SHP77 (cell line): ENCODE results near the gene ARMC7.
"Not testable (repeated sequence)": the region's sequence is repeated elsewhere in the genome, so short reads cannot be mapped to it uniquely, and the experiment has no call there.

Experiments used
- DNase-seq, 2 experiments: peaks; one replicate each; lab custom pipeline; 2025; lab: John Stamatoyannopoulos, UW

Gene ARMC7

DNA sequence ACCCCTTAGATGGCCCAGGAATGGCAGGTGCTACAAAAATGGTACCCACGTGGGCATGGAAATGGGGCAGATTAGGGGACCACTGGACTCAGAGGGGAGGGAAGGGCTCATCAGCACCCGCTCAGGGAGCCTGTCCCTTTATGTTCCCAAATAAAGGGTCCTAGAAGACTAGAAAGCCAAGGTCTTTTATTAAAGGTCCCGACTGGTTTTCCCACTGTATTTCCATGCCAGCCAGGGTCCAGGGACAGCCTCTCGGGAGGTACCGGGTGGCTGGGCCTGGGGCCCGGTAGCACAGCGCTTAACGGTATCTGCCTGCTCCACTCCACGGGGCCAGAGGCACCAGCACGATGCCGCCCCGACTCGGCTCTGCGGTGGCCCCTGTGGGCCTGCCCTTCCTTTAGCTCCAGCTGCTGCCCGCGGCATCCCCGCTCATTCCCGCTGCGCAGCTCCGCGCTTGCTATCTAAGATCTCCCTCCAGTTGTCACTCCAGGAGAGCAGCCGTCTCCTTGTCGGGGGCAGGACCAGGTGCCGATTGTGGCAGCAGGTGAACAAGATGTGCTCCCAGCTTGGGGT is 20.4 kb downstream of the ARMC7 start:
- DNase-seq = no peak

DNA sequence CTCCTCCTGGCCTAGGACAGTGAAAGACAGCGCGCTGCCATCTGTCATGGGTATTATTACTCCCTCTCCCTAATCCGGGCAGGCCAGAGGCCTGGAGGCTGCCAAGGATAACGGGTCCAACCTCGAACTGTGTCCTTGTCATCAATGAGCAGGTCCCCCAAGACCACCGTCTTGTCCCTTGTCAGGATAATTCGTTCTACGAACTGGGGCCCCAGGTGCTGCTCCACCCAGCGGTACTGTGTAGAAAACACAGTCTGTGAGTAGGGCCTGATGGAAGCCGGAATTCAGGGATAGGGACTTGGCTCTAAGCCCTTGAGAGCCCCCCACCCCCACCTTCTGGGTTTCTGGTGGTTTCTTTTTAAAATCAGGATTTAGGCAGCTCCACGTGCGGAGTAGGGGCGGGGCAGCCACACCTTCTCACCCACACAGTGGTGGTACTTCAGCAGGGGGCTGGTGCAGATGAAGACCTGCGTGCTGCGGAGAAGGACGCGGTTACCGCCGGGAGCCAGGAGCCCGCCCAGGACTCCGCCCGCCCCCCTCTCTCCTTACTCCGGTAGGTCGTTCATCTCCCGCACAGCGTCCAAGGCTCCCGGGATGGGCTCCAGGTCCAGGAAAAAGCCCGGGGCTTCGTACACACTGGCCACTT is 21.0 kb downstream of the ARMC7 start:
- peak; percentile 66 to 70 for DNase-seq

DNA sequence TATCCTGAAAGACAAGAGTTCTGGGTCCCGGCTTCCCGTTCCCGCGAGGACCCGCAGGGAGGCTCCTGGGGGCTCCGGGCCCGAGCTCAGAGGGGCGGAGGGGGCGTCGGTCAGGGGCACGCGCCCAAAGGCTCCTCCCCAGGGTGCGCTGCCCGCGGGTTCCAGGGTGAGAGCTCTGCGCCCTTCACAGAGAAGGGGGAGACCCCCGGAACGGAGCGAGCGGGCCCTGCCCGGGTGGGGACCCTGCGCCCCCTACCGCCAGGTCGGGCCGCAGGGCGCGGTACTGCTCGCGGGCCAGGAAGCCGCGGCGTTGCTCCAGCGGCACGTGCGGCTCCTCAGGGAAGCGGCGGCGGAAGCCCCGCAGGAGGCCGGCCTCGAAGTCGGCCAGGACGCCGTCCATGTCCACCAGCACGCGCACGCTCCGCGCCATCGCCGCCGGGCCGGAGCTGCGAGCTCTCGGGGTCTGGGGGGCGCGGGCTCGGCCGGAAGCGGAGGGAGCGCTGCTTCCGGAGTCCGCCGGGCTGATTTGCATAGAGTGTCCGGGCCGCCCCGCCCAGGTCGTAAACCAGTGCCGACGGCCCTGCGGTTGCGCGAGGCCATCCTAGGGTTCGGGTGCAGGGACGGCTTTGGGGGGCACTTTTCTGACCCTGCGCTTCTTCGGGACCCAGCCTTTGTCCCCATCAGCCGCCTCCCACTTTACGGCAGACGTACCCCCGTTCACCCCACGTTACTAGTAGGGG is 21.7 kb downstream of the ARMC7 start, which contains the start of gene NT5C:
Gene NT5C (minus strand): TSS at position 465 of the 740 bp plus-strand sequence. CDS start 35 bp downstream, at position 430.
- peak; percentile 85 to 92 for DNase-seq

DNA sequence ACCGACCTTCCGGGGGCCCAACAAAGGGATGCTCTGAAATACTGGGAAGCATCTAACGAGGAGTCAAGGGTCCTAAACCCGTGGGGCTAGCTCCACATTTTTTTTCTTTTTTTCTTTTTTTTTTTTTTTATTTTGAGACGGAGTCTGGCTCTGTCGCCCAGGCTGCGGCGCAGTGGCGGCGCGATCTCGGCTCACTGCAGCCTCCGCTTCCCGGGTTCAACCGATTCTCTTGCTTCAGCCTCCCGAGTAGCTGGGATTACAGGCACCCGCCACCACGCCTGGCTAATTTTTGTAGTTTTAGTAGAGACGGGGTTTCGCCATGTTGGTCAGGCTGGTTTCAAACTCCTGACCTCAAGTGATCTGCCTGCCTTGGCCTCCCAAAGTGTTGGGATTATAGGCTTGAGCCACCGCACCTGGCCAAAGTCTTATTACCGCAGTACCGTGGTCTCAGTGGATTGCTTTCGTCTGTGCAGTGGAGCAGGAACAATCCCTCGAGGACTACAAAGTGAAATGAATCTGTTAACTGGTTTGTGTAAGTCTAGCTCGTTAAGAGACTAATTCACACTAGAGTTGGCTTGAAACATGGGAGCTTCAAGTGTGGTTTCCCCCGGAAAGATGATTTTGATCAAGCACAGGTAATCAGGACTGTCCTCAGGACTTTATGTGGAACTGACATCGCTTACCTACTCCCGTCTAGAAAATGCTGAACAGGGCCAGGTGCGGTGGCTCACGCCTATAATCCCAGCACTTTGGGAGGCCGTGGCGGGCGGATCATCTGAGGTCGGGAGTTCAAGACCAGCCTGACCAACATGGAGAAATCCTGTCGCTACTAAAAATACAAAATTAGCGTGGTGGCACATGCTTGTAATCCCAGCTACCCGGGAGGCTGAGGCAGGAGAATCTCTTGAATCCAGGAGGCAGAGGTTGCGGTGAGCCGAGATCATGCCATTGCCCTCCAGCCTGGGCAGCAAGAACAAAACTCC is 22.5 kb downstream of the ARMC7 start:
- DNase-seq = not testable (repeated sequence)

DNA sequence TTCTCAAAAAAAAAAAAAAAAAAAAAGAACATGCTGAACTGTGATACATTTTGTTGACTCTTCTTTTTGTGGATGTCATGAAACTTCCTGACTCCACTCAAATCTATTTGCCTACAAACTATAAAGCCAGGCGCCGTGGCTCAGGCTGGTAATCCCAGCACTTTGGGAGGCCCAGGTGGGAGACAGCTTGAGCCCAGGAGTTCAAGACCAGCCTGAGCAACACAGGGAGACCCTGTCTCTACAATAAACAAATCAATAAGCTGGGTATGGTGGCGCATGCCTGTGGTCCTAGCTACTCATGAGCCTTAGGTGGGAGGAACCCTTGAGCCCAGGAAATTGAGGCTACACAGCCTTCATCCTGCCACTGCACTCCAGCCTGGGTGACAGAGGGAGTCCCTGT is 23.2 kb downstream of the ARMC7 start:
- no peak for DNase-seq

DNA sequence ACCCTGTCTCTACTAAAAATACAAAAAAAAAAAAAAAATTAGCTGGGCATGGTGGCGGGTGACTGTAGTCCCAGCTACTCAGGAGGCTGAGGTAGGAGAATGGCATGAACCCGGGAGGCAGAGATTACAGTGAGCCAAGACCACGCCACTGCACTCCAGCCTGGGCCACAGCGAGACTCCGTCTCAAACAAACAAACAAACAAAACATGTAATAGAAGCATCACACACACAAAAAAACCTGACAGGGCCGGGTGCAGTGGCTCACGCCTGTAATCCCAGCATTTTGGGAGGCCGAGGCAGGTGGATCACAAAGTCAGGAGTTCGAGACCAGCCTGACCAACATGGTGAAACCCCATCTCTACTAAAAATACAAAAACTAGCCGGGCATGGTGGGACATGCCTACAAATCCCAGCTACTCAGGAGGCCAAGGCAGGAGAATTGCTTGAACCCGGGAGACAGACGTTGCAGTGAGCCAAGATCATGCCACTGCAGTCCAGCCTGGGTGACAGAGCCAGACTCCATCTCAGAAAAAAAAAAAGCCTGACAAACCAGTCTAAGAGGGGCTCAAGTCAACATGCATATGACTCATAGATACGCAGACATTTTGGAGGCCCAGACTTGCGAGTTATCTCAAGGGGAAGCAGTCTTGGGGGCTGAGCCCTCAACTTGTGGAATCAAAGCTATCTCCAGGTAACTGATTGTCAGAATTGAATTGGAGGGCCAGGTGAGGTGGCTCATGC is 24.0 kb downstream of the ARMC7 start:
- DNase-seq = not testable (repeated sequence)

DNA sequence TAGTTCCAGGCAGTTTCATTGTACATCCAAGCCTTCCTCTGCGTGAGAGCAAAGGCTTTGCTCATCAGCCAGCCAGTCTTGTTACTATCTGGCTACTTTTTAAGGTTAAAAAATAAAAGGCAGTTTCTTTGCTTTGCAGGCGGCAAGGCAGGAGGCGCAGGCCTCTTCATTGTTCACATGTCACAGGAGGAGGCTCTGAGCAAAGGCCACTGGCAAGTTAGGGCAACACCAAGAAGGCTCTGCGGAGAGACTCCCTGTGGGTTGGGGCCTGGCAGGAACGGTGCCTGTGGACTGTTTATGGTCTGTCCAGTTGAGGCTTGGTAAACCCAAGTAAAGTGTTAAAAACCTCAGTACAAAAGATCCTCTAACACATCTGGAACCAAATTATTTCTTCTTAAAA is 25.7 kb downstream of the ARMC7 start:
- no peak for DNase-seq

DNA sequence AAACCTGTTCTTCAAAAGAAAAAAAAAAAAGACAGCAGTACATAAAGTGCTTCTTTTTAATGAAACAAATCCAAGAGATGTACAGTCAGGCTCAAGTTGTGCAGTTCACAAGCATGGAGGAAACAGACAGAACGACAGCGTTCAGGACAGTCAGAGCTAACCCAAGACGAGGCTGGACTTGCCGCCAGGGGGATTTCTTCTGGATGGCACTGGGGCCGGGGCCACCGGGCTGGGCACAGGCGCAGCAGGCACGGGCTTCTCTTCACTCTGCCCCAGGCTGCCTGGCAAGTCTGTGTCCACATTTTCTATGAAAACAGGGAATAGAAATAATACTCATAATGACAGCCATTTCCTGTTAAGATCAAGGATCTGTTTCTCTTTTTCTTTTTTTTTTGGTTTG is 26.2 kb downstream of the ARMC7 start:
- no peak for DNase-seq

DNA sequence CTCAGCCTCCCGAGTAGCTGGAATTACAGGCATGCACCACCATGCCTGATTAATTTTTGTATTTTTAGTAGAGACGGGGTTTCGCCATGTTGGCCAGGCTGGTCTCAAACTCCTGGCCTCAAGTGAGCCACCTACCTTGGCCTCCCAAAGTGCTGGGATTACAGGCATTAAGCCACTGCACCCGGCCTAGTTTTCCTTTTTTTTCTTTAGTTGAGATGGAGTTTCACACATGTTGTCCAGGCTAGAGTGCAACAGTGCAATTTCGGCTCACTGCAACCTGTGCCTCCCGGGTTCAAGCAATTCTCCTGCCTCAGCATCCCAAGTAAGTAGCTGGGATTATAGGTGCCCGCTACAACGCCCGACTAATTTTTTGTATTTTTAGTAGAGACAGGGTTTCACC is 28.0 kb downstream of the ARMC7 start:
- DNase-seq = not testable (repeated sequence)

DNA sequence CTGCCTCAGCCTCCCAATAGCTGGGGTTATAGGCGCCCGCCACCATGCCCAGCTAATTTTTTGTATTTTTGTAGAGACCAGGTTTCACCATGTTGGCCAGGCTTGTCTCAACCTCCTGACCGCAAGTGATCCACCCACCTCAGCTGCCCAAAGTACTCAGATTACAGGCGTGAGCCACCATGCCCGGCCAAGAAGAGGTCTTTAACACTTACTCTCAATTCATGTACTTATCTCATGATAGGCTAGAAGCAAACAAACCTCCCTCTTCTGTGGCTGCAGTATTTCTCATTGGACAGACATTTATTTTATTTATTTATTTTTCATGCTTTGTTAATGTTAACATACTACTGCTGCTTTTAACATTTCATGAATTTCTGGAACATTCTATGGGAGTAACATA is 28.8 kb downstream of the ARMC7 start:
- DNase-seq = no peak

DNA sequence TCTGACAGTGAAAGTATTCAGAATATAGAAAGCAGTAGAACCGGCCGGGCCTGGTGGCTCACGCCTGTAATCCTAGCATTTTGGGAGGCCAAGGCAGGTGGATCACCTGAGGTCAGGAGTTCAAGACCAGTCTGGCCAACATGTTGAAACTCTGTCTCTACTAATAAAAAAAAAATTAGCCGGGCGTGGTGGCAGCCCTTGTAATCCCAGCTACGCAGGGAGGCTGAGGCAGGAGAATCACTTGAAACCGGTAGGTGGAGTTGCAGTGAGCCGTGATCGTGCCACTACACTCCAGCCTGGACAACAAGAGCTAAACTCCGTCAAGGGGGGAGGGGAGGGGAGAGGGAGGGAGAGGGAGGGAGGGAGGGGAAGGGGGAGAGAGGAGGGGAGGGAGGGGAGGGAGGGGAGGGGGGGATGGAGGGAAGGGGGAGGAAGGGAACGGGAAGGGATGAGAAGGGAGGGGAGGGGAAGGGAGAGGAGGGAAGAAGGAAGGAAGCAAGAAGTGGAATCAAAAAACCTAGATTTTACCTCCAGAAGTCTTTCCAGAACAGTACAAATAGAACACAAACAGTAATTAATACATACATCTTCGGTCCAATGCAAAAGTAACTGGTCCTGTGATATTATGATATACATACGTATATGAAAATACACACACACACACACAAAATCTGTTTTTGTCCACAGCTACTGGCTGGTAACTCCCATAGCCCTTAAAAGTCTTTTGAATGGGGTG is 32.6 kb downstream of the ARMC7 start:
- DNase-seq = no peak

DNA sequence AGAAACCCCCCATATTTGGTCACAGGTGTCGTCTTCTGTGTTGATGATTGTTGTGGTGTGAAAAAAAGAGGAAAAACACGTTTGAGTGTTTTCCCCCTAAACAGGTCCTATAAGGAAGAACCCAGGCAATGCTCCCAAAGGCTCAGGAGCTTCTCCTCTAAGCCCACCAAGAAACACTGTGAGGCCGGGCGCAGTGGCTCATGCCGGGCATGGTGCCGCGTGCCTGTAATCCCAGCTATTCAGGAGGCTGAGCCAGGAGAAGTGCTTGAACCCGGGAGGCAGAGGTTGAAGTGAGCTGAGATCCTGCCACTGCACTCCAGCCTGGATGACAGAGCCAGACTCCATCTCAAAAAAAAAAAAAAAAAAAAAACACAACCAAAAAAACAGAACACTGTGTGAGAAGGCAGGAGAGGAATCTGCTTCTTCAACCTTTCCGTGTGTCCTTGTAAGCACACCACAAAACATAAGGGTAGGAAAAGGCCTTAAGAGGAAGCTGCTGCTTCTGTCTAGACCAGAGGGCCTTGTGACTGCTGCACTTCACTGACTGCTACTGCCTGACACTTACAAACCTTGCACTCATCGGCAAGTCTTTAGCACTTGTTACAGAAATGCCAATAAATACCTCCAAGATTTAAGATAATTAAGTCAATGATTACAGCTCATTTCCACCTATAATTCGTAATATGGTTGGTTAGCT is 35.2 kb downstream of the ARMC7 start:
- DNase-seq = no peak

DNA sequence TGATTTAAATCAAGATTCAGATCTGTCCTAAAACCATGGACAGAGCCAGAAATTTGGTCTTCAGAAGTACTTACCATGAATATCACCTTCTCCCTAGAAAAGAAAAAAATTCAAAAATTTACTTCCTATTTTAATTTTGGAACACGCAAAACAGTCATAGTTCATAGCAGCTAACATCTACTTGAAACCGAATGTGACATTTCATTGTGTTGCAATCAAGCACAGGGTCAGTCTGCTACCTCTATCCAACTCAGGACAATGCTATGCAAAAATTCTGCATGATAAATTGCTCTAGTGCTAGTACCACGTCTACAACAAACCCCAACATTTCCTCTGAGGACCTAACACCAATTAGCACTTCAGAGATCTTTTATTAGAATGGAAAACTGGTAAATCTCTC is 36.8 kb downstream of the ARMC7 start:
- DNase-seq = no peak

DNA sequence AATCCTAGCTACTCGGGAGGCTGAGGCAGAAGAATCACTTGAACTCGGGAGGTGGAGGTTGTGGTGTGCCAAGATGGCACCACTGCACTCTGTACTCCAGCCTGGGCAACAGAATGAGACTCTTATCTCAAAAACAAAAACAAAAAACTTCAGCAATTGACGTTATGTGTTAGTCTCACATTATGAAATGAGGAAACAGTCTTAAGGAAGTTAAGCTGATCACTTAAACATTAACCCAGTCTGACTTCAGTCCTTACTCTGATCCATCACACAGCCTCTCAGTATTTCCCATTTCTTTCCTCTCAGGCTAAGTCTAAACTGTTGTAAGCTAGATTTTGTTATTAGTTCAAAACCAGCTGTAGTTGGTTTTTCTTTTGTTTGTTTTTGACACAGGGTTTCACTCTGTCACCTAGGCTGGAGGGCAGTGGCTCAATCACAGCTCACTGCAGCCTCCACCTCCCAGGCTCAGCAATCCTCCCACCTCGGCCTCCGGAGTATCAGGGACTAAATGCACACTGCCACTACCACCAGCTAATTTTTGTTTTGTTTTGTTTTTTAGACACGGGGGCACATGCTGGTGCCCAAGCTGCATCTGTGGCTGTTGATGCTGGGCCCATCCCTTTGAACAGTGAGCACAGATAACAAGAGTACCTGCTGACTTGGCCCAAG is 38.2 kb downstream of the ARMC7 start:
- DNase-seq = no peak

DNA sequence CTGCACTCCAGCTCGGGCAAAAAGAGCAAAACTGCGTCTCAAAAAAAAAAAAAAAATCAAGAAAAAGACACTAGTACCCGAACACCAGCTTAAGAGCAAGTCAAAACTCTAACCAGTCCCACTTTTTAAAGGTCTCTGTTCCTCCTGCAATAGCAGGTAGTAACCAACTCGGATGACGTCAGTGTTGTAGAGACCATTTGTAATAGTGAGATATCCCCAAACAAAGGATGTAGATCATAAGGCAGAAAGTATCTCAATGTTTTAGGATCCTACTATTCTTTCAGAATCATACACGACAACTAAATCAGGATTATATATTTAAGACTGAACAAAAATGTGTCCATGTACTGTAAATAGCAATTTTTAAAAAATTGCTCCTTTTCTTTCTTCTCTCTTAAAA is 42.2 kb downstream of the ARMC7 start:
- peak in 1 of 2 experiments; percentile 49 for DNase-seq

DNA sequence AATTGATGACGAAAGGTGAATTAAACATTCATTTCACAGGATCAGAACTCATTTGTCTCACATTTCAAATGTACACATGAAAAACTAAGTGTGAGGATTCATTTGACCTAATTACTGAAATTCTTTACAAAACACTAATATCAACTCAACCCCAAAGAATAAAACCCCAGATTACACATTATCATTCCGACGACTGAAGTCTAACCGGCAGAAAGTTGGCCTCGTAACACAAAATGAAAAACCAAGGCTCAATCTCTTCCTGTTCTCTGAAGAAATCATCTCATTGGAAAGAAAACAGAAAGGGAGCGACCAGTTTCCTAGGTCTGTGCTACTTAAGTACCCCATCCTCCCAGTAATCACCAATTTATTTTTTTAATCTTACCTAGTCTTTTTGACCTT is 42.8 kb downstream of the ARMC7 start:
- no peak for DNase-seq

DNA sequence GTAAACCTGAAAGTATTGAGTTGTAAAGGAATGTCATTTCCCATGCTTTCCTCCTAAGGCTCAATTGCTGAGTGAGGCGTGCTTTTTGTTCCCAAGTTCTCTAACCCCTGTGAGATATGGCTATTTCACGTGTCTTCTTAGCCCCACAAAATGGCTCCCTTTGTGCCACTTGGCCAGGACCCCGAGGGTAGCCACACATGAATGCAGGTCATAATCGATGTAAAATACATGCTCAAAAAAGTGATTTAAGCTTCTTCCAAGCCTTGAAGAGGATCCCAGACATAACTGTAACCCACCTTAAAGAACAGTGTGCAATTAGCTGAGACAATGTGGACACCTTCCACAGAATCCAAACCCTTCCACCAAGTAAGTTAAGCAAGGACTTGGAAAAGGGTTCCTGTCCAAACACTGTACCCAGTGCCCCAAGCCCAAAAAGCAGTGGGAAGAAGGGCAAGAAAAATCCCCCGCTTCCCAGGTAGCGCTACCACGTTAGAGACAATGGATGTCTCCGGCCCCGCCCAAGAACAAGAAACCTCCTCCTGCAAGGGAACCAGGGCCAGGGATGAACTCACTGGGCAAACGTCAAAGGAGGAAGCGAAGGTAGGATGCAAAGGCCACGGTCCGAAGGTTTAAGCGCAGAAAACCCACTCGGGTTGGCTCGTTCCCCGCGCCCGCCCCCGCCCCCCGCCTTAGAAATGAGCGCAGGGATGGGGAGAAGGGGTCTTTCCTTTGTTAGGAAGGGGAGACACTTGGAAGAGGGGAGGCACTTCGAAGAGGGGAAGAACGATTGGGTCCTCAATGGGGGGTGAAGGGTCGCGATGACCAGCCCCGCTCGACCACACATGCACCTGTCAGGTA is 43.4 kb downstream of the ARMC7 start:
- peak; percentile 37 to 64 for DNase-seq

DNA sequence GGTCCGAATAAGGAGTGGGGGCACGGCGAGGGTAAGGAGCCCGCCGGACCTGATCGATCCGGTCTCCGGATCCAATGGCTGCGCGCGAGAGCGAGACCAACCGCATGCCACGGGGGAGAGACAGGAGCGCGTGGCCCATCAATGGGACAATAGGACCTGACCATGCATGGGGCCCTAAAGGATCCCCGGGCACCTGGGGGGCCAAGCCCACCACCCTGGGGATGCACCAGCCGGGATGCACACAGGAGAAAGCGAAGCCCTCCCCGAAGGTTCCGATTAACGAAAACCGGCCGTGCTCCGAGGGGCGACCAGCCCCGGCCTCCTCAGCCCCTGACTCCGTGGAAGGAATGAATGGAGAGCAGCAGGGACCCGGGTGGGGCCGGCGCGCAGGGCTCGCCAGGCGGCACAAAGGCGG is 44.0 kb downstream of the ARMC7 start:
- peak in 1 of 2 experiments; percentile 15 for DNase-seq
